Measurements from ENCODE around the gene OR4D9. TPM values are rescaled to one million over a fixed set of nuclear protein-coding genes. Genes with fewer than 3 reads are reported as not detected.
A peak's percentile ranks its signal among the peaks of the same experiment; 100 is the strongest.

The OR4D9 gene
- total RNA-seq = not detected

DNA sequence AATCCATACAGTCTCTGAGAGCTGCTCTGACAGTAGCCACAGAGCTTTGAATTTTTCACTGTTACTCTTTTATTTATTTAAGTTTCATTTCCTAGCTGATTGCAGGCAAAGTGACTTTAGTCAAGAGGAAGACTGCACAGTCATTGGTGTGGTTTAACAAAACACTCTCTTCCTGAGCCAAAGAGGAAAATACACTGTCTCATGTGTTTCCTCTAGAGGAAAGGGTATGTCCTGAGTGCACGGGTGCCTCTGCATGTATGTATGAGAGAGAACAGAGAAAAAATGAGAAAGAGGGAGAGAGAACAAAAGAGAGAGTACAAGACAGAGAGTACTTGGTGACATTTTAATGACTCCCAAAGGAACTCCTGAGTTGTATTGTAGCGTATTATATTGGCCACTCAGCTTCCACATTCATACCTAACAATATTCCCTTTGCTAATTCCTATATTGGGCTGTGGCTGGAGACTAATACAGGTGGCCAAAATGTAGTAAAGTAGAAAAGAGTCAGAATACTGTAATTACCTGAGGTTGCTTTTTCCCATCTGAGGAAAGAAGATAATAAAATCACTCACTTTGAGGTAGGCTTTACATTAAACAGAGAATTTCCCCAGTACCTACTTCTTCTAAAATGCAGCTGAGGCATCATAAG is at the start of gene OR4D9:
OR4D9 (plus strand) TSS at position 599 of the 649 bp plus-strand sequence. CDS start 3,374 bp downstream, outside the sequence.
- peak within 1 kb of the TSS; percentile 73 for H3K27ac Mint-ChIP-seq
- peaks cover 5% of the 10 kb centered on the region for H3K27me3 Mint-ChIP-seq
- no peak within 1 kb of the TSS for H3K4me3 Mint-ChIP-seq
- ChIA-PET CTCF (interaction anchor here (2.1 kb wide), 1 partner anchor 26 kb away, joined by 8 read pairs; no protein-coding TSS in a partner anchor), POLR2A (no interaction called here)
- ATAC-seq (peak; percentile 58), DNase-seq (no peak)
- H3K4me1 Mint-ChIP-seq (ENCODE audit: low read depth) = peaks cover 17% of the 10 kb centered on the region
- H3K9me3 Mint-ChIP-seq = no peaks in the 10 kb centered on the region
- TF ChIP-seq, protein P1, sequence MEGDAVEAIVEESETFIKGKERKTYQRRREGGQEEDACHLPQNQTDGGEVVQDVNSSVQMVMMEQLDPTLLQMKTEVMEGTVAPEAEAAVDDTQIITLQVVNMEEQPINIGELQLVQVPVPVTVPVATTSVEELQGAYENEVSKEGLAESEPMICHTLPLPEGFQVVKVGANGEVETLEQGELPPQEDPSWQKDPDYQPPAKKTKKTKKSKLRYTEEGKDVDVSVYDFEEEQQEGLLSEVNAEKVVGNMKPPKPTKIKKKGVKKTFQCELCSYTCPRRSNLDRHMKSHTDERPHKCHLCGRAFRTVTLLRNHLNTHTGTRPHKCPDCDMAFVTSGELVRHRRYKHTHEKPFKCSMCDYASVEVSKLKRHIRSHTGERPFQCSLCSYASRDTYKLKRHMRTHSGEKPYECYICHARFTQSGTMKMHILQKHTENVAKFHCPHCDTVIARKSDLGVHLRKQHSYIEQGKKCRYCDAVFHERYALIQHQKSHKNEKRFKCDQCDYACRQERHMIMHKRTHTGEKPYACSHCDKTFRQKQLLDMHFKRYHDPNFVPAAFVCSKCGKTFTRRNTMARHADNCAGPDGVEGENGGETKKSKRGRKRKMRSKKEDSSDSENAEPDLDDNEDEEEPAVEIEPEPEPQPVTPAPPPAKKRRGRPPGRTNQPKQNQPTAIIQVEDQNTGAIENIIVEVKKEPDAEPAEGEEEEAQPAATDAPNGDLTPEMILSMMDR (IDR thresholded peaks at IDR 0.05) = no peak
- H3K36me3 Mint-ChIP-seq (ENCODE audit: low read depth) = no peaks in the 10 kb centered on the region
- intact Hi-C loops (cut with micrococcal nuclease) = no loop called here

DNA sequence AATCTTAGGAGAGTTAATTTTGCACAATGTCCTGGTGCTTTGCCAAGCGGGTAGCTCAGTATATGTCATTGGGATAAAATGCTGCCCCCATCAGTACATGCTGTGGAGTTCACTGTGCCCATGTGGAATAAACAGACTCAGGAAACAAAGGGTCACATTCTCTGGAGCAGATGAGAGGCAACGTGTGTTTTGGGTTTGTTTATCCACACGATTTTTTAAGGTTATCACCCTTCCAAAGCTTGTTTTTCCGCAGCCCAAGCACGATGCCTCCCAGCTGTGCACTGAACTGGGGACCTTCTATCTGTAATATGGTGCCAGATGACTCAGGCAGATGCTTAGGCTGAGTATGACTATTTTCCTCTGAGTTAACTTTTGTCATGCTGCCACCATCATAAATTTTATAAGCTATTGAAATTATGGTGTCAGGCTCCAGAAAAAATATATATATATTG is 48.1 kb upstream of the OR4D9 start:
- H3K36me3 Mint-ChIP-seq (ENCODE audit: low read depth) = no peaks in the 10 kb centered on the region
- ChIA-PET POLR2A (no interaction called here), CTCF (no interaction called here)
- no peak overlapping the region for H3K27ac Mint-ChIP-seq
- TF ChIP-seq, protein P1 (IDR thresholded peaks at IDR 0.05) = no peak
- no peak overlapping the region for H3K4me3 Mint-ChIP-seq
- H3K27me3 Mint-ChIP-seq = peaks cover 10% of the 10 kb centered on the region
- H3K9me3 Mint-ChIP-seq = no peaks in the 10 kb centered on the region
- DNase-seq = no peak
- intact Hi-C loops (cut with micrococcal nuclease) = no loop called here
- H3K4me1 Mint-ChIP-seq (ENCODE audit: low read depth) = no peaks in the 10 kb centered on the region
- no peak for ATAC-seq

- ChIA-PET POLR2A (interaction anchor here (0.6 kb wide), 1 partner anchor 93 kb away, joined by 4 read pairs; no protein-coding TSS in a partner anchor), CTCF (no interaction called here)
- intact Hi-C loops (cut with micrococcal nuclease) = no loop called here
- TF ChIP-seq, protein P1 (IDR thresholded peaks at IDR 0.05) = no peak
- Mint-ChIP-seq H3K27me3 (peaks cover 5% of the 10 kb centered on the region), H3K27ac (no peak within 1 kb of the TSS), H3K4me1 (ENCODE audit: low read depth) (no peaks in the 10 kb centered on the region), H3K36me3 (ENCODE audit: low read depth) (no peaks in the 10 kb centered on the region), H3K4me3 (no peak within 1 kb of the TSS), H3K9me3 (no peaks in the 10 kb centered on the region)
- no peak for ATAC-seq
- DNase-seq = no peak
Measured at GRCh38 chr11:59473015-59473414, 38.3 kb upstream of the OR4D9 start, which contains the start of gene OR4D10. Gene OR4D10 (plus strand): TSS chr11:59473315. CDS start chr11:59477430, 4,115 bp downstream.

DNA sequence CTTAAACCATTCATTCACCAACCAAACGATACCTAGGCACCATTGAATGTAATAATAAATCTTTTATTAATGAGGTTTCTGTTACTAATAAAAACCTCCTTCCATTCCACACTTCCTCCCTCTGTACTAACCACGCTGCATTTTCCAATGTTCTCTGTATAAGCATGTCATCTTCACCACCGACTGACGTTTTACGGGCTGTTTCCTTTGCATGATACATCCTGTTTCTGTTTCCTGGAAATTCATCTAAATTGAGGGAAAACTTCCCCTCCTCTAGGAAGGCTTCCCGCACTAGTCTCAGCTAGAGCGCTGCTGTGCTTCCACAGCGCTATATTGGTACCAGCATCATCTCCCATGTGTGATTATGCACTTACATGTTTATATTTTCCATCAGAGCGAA is 36.2 kb upstream of the OR4D9 start:
- ChIA-PET CTCF (no interaction called here), POLR2A (no interaction called here)
- Mint-ChIP-seq H3K9me3 (no peaks in the 10 kb centered on the region), H3K27ac (no peak overlapping the region), H3K36me3 (ENCODE audit: low read depth) (no peaks in the 10 kb centered on the region), H3K4me1 (ENCODE audit: low read depth) (no peaks in the 10 kb centered on the region), H3K27me3 (peaks cover 3% of the 10 kb centered on the region), H3K4me3 (no peak overlapping the region)
- DNase-seq (no peak), ATAC-seq (no peak)
- TF ChIP-seq, protein P1 (IDR thresholded peaks at IDR 0.05) = no peak
- intact Hi-C loops (cut with micrococcal nuclease) = no loop called here

- TF ChIP-seq, protein P1 (IDR thresholded peaks at IDR 0.05) = no peak
- ChIA-PET CTCF (no interaction called here), POLR2A (no interaction called here)
- Mint-ChIP-seq H3K36me3 (ENCODE audit: low read depth) (no peaks in the 10 kb centered on the region), H3K4me1 (ENCODE audit: low read depth) (no peaks in the 10 kb centered on the region), H3K27me3 (no peaks in the 10 kb centered on the region), H3K27ac (no peak overlapping the region), H3K9me3 (no peaks in the 10 kb centered on the region), H3K4me3 (no peak overlapping the region)
- intact Hi-C loops (cut with micrococcal nuclease) = no loop called here
- ATAC-seq (no peak), DNase-seq (no peak)
Measured at GRCh38 chr11:59479906-59480305, 31.4 kb upstream of the OR4D9 start.
